Measurements from ENCODE around the gene PKLR. TPM values are rescaled to one million over a fixed set of nuclear protein-coding genes. Genes with fewer than 3 reads are reported as not detected.

Gene PKLR
- total RNA-seq, 1 donor, result not detected

DNA sequence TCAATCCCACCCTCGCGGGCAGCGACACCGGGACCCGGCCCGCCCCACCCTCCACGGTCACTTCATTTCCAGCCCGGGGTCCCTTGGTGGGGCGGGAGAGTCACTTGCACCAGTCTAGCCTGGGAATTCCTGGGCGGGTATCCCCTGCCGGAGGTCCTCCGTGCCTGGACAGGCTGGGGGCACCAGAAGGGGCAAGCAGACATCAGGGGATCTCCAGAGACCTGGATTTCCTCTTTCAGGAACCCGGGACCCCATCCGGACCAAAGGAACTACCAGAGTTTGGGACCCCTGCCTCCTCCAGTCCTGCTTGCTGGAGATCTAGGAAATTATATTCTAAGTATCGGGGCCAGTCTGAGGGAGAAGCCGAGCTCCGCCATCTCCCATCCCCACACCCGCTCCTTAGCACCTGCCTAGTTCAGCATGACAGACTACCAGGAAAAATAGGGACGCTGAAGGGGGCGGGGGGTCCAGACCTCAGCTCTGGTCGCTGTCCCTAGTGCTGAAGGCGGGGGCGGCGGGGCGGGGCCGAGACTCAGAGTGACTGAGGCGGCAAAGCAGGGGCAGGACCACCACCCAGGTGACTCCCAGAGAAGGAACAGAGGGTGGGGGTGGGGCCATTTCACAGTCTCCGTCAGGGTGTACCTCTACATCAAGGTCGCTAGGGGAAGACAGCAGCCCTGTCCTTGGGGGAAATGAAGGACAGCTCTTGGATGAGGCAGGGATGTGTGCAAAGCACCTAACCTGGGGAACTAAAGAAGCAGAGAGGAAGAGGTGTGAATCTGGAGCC, 23.1 kb downstream of the PKLR start:
- TF ChIP-seq, protein P1, sequence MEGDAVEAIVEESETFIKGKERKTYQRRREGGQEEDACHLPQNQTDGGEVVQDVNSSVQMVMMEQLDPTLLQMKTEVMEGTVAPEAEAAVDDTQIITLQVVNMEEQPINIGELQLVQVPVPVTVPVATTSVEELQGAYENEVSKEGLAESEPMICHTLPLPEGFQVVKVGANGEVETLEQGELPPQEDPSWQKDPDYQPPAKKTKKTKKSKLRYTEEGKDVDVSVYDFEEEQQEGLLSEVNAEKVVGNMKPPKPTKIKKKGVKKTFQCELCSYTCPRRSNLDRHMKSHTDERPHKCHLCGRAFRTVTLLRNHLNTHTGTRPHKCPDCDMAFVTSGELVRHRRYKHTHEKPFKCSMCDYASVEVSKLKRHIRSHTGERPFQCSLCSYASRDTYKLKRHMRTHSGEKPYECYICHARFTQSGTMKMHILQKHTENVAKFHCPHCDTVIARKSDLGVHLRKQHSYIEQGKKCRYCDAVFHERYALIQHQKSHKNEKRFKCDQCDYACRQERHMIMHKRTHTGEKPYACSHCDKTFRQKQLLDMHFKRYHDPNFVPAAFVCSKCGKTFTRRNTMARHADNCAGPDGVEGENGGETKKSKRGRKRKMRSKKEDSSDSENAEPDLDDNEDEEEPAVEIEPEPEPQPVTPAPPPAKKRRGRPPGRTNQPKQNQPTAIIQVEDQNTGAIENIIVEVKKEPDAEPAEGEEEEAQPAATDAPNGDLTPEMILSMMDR (IDR thresholded peaks at IDR 0.05; ENCODE audit: insufficient read depth, low read length), result peak; percentile 41
- peak; percentile 12 for DNase-seq (ENCODE audit: low read depth)
- peak overlapping the region; percentile 77 for H3K4me3 ChIP-seq (ENCODE audit: low read depth, low read length)

DNA sequence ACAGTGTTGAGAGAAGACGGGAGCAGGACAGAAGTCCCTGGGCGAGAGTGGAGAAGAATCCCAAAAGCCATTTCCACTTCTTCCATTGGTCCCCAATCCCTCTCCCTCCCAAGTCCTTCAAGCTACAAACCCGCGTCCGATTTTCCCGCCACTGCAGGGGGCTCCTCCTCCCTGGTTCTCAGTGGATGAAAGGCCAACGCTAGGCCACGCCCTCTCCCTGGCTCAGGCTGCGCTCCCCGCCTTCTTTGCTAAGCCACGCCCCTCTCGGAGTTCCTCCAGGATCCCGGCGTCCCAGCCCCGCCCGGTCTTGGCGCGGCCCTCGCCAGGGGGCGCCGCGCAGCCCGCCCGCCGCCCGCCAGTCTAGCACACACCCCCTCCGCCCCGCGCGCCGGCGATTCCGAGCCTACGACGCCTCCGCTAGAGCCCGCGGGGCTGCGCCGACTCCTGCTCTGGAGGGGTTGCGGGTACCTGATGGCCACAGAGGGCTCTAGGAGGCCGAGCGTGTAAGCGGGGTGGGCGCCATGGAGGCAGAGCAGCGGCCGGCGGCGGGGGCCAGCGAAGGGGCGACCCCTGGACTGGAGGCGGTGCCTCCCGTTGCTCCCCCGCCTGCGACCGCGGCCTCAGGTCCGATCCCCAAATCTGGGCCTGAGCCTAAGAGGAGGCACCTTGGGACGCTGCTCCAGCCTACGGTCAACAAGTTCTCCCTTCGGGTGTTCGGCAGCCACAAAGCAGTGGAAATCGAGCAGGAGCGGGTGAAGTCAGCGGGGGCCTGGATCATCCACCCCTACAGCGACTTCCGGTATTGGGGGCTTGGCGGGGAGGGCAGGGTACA, 24.0 kb downstream of the PKLR start, which contains the start of gene HCN3:
Gene HCN3 (plus strand): TSS at position 394 of the 832 bp plus-strand sequence. CDS start 128 bp downstream, at position 522.
- DNase-seq (ENCODE audit: low read depth), result peak; percentile 95
- H3K4me3 ChIP-seq (ENCODE audit: low read depth, low read length), result peak within 1 kb of the TSS; percentile 77
- TF ChIP-seq, protein P1 (IDR thresholded peaks at IDR 0.05; ENCODE audit: insufficient read depth, low read length), result peak; percentile 23

DNA sequence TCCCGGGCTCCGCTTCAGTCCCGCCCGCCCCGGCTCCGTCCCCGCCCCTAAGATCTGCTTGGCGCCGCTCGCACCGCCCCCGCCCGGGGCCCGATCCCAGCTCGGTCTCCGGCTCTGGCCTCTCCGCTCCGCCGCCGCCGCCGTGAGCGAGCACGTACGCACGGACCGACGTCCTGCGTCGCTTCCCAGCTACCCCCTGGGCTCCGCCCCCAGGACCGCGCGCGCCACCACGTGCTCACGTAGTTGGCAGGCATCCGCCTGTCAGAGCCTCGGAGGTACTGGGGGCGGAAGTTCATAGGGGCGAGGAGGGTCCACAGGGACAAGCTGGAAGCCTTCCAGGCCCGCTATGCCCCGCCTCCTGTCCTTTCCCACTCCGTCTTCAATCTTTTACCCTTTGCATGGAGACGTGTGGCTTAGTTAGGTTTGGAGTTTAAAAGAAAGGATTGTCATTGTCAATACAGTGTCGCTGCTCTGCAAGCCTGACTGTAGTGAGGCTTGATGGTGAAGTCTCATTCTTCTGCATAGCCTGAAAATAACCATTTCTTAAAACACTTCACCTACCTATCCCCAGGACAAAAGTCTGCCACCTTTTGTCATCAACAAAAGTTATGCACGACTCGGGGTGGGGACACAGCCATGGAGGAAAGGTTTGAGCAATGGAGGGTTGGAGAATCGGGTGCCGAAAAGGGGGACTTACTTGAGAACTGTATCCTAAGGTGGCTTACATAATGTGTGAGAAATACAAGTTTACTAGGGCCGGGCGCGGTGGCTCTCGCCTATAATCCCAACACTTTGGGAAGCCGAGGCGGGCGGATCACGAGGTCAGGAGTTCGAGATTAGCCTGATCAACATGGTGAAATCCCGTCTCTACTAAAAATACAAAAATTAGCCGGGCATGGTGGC, 27.6 kb downstream of the PKLR start, which contains the start of gene CLK2:
Gene CLK2 (minus strand): TSS at position 162 of the 903 bp plus-strand sequence. CDS start 2,527 bp downstream, outside the sequence.
- peak; percentile 88 for DNase-seq (ENCODE audit: low read depth)
- H3K4me3 ChIP-seq (ENCODE audit: low read depth, low read length), result peak within 1 kb of the TSS; percentile 75
- TF ChIP-seq, protein P1 (IDR thresholded peaks at IDR 0.05; ENCODE audit: insufficient read depth, low read length), result no peak

DNA sequence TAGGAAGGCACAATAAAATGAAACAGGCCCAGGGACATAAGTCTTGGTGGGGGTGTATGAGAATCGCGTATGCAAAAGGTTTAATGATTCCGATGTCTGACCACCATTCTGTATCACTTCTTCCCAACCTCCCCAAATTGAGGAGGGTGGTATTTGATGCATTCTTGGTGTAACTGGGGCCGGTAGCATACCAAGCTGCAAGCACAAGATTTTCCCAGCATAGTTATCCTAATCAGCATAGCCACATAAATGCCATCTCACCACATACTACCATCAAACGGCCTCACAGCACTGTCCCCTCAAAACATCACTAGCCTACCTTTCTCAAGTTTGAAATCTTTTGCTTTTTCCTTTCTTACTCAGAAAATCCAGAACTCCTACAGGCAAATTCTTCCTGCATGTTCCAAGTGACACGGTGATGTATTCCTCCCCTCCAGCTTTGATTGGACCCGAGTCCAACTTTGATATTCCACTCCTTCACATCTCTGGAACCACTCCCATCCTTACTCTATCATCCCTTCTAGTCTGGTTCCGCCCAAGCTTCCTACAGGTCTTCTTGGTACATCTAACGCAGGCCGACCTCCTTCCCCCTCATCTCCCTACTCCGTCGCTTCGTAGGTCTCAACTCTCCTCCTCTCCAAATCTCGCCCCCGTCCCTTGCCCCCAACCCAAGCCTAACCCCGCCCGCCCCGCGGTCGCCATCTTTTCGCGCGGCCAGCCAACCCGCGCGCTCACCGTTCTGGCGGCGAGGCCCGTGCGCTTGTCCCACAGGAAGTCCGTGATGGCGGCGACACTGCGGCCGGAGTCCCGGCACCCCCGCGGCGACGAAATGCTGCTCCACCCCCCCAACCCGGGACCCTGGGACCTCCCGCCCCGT, 28.5 kb downstream of the PKLR start:
- TF ChIP-seq, protein P1 (IDR thresholded peaks at IDR 0.05; ENCODE audit: insufficient read depth, low read length), result no peak
- H3K4me3 ChIP-seq (ENCODE audit: low read depth, low read length), result peak overlapping the region; percentile 75
- DNase-seq (ENCODE audit: low read depth), result peak; percentile 68

DNA sequence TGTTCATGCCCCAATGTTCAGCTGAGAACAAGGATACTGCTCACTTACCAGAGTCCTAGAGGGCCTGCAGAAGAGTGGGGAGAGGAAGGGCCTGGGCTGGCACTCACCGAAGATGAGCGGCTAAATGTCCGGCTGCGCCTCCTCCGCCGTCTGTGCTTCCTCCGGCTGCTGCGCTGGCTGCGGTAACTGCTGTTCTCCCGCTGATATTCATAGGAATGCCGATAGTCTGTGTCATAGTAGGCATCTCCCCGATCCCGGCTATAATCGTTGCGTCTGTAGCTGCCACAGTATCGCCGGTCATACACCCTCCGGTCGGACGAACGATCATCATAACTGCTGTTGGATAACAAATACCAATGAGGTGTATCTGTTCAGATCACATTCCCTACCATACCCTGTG, 31.9 kb downstream of the PKLR start:
- TF ChIP-seq, protein P1 (IDR thresholded peaks at IDR 0.05; ENCODE audit: insufficient read depth, low read length), result no peak
- DNase-seq (ENCODE audit: low read depth), result no peak
- no peak overlapping the region for H3K4me3 ChIP-seq (ENCODE audit: low read depth, low read length)
